GM04503 (cell line): ENCODE measurements around the gene TGFBR3L.
"Not testable (repeated sequence)": the region's sequence is repeated elsewhere in the genome, so short reads cannot be mapped to it uniquely, and the experiment has no call there.

ENCODE experiments used
- DNase-seq: peaks from one replicate; pipeline ENCODE4 v3.0.0-alpha.2; 2012; ENCODE audit warnings: low read depth

Gene TGFBR3L

DNA sequence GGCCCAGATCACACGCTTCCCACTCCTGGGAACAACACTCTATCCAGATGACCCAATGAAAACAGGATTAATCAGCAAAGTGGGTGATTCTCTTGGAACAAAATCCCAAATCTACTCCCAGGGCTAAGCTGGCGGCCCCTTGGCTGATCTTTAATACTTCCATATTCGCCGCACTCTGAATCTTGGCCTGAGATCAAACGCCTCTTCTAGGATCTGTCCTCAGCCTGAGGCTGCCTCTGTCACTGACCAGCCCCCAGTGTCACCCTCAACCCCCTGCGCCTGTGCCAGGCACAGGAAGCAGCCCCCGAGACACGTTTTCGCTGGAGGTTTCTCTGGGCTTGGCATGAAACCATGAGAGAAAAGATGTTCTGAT lies 13.7 kb downstream of the TGFBR3L start:
- DNase-seq, result no peak

DNA sequence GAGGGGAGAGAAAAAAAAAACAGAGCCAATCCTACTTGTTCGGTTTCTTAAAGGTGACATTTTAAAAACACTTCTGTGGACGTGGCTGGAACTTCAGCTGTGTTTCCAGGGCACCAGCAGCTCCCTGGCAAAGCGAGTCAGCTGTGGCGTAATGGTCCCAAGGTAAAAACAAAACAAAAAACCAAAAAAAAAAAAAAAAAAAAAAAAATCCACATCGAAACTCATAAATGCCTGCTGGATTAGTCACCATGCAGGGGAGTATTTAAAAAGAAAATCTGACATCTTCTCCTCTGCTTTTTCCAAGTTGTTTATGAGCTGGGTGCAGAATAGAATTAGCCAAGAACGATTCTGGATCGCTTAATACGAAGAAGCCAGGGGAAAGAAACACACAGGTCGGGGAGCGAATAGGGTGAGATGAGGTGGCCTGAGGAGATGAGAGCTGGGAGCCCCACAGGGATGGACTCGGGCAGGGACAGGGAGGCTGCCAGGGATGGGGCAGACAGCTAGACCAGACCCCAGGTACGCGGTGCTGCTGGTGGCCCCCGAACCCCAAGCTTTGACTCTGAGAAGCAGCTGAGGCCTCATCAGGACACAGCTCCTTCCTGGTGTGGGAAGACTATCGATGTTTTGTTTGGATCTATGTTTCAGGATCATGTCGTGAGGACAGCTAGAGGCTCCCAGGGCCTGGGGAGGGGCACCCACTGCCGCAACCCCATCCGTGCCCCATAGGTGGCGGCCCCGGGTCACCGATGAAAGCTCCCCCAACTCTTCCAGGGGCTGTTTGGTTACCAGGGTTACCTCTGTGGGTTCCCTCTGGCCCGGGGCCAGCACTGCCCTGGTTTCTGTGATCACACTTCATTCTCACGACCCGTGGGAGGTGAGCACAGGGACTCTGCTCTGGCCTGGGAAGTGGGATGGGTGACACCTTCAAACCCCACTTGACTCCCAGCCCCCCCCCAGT lies 14.4 kb downstream of the TGFBR3L start:
- DNase-seq, result peak; percentile 77

DNA sequence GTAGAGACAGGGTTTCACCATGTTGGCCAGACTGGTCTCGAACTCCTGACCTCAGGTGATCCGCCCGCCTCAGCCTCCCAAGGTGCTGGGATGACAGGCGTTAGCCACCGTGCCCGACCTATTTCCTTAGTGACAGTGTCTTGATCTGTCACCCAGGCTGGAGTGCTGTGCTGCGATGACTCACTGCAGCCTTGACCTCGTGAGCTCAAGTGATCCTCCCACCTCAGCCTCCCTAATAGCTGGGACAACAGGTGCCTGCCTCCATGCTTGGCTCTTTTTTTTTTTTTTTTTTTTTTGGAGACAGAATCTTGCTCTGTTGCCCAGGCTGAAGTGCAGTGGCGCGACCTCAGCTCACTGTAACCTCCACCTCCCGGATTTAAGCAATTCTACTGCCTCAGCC lies 15.4 kb downstream of the TGFBR3L start:
- not testable (repeated sequence) for DNase-seq

DNA sequence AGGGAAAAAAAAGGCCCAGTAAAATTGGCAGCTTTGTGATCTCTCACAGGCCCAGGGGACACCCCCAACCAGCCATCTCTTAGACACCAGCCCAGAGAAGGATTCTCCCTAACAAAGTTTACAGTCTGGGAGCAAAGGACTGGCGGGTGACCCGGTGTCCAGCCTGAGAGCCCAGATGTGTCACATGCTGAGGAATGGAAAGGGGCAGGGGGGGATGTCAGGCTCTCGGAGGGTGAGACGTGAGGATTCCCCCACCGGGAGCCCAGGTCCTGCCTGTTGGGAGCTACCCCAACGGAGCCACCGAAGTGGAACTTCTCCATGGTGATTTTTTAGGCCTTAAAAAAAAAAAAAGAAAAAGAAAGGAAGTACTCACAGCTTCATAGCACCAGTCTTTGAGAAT lies 16.1 kb downstream of the TGFBR3L start:
- no peak for DNase-seq

DNA sequence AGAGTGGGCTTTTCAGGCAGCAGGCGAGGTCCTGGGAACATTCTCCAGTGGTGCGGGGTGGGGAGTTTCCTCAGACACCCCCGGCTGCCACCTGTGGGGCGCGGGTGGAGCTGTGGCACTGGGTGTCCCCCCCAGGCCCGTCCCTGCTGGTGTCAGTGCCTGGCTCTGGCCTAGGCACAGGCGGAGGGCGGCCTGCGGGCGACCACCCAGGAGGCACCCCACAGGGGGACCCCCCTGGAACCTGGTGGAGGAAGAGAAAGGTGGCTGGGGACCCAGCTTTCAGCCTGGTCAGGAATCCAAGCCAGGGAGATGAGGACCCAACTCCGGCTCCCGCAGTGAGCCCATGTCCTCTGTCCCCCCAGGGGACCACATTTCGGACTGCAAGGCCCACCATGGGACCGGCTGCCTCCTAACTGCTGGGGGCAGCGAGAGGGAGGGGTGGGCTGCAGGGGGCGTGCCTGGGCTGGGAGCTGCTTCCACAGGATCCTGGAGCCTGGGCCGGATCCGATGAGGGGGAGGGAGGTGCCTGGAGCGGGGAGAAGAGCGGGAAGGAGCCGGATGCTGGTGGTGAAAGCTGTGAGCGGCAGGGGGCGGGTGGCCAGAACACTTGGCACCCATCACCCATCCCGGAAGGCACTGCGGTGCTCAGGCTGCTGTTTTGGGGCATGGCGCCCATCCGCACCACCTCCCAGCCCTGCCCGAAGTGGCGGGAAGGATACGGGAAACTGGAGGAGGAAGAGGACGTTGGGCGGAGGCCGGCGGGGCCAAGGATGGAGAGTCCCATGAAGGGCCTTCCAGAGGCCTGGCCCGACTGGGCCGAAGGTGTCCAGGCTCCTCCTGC lies 16.8 kb downstream of the TGFBR3L start:
- no peak for DNase-seq

DNA sequence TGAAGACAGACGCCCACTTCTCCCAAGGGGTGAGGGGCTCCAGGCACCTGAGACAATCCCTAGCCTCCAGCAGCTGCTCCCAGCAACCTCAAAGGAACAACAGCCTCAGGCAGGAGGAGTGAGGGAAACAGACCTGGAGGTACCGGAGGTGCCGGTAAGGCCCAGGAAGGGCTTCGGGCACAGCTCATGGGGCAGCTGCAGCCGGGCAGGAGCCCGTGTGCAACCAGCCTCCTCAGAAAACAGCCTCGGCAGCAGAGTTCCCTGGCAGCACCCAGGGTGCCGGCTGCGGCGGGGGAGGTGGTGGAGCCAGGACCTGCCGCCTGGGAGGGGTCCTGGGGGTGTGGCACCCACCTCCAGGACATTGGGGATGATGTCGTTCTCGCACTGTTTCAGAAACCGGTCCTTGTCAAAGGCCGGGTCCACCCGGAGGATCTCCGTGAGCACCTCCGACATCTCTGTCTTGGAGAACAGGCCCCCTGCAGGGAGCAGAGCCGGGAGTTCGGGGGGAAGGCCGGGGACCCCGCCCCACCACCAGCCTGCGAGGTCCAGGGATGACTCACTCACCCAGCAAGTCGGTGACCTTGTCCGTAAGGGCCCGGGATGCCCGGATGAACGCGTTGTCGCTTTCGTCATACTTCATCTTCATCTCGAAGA lies 17.8 kb downstream of the TGFBR3L start:
- no peak for DNase-seq

GRCh38 chr19:7932930-7933300 lies 18.3 kb downstream of the TGFBR3L start:
- no peak for DNase-seq

DNA sequence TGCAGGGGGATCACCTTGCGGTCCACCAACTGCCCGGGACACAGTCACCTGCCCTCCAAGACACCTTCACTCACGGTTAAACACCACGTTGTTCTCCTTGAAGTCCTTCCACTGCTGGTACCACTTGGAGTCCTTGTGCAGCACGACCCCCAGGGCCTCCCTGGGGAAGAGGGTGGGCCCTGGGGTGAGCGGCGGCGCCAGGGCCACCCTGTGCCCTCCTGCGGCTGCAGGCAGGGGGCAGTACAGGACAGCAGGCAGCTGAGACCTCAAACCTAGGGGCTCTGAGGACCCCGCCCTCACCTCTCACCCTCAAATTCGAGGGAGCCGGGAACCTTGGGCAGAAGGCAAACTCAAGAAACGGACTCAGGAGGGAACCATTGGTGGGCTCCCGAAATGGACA lies 18.8 kb downstream of the TGFBR3L start:
- no peak for DNase-seq

DNA sequence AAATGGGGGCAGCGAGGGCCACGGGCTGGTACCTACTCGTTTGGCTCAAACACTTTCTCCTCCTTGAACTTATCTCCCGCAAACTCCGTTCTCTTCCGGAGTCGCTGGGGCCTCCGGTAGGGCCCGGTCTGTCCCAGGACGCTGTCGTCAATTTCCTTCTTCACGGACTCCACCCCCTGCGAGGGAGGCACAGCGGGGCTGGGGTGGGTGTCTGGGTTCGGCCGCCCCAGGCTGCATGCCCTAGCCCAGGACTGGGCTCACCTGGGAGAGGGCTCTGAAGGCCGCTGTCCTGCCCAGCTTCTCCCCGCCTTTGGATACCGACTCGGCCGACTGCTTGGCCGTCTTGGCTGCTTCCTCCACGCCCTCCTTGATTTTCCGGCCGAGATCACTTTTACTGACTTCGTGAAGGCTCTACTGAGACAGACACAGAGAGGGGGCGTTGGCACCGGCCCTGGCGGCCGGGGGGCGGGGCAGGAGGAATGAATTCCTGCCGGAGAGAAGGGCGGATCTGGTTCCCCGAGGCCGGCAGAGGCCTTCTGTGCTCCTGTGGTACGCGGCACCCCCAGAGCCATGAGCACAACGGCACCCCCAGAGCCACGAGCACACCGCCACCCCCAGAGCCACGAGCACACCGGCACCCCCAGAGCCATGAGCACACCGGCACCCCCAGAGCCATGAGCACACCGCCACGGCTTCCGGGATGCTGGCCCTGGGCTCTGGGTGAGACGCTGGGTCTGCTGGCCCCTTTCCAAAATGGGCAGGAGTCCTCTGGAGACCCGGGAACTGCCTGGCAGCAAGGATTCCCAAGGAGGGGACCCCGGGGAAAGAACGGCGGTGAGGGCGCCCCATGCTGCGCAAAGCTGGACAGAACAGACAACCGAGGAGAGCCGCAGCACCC lies 19.4 kb downstream of the TGFBR3L start:
- DNase-seq, result no peak

GRCh38 chr19:7934766-7935165 lies 20.1 kb downstream of the TGFBR3L start:
- DNase-seq, result no peak

- DNase-seq, result no peak
Observed at GRCh38 chr19:7940841-7941240, 26.2 kb downstream of the TGFBR3L start.

- DNase-seq, result no peak
Observed at GRCh38 chr19:7941895-7942596, 27.4 kb downstream of the TGFBR3L start.

GRCh38 chr19:7942981-7943443 lies 28.4 kb downstream of the TGFBR3L start:
- no peak for DNase-seq

GRCh38 chr19:7943444-7944176 lies 29.0 kb downstream of the TGFBR3L start, which contains the start of gene TIMM44:
Gene TIMM44, minus strand, starts transcription at chr19:7943666. Its CDS starts 15 bp downstream, at chr19:7943651.
- DNase-seq, result peak; percentile 99

DNA sequence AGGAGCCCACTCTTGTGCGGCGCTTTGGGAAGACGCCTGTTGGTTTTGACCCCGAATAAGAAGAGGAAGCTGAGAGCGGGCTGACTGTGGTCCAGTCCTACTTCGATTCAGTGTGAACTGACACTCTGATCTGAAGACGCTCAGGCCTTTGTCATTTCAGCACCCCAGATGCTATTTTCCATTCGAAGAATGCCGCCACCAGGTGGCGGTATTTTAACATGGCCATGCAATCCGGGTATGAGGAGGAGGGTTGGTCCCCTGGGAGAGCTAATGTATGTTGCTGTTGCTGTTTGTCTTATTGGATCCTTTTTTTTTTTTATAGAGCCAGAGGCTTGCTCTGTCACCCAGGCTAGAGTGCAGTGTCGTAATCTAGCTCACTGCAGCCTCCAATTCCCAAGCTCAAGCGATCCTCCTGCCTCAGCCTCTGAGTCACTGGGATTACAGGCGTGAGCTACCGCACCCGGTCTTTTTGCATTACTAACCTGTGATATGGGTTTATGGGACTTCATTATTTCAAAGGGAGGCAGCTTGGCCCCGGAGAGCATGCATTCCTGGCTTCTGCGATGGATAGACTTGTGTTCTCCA lies 29.6 kb downstream of the TGFBR3L start:
- DNase-seq, result peak; percentile 61

GRCh38 chr19:7947939-7948338 lies 33.3 kb downstream of the TGFBR3L start:
- no peak for DNase-seq

GRCh38 chr19:7953060-7953459 lies 38.4 kb downstream of the TGFBR3L start:
- no peak for DNase-seq

DNA sequence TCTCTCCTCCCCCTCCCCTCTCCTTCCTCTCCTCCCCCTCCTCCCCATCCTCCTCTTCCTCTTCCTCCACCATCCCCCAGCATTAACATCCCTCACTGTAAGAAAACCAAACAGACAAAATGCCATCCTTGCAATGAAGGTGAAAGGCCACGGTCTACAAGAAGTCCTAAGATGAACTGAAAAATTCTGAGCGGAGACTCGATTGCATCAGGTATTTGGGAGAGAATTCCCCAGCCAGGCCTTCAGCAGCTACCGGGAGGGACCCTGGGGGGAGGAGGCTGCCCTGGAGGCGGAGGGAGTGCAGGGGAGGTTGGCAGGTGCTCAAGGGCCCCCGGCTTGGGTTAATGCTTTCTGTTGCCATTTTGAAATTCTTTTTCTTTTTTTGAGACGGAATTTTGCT lies 38.9 kb downstream of the TGFBR3L start:
- no peak for DNase-seq

DNA sequence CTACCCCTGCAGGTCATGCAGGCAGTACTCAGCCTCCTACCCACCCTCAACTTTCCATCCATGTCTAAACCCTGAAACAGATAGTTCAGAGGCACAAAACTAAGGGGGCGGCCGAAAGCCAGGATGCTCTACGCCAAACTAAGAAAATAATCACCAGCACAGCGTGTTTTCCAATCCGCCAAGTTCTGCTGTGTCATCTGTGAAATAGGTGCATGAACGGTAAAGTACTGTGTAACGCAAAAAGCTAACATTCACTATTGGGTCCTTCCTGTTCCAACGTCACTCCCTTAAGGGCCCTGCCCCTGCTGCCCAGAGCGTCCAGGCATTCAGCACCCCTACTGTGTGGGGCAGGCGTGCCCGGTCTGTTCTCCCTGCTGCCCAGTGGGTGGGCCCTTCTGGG lies 41.1 kb downstream of the TGFBR3L start:
- no peak for DNase-seq

GRCh38 chr19:7959211-7959610 lies 44.6 kb downstream of the TGFBR3L start:
- no peak for DNase-seq
